GM23338 (cell line): ENCODE results near the gene CENPB. TPM values are rescaled to one million over a fixed set of nuclear protein-coding genes. Genes with fewer than 3 reads are reported as not detected.

ENCODE experiments used
- ATAC-seq: fragments of 200-7000 bp; cut with Tn5 transposase; 3 replicates; pipeline ENCODE4 v1.9.1; 2020
- DNase-seq: peaks from one replicate; pipeline ENCODE4 v3.0.0-alpha.2; 2015; ENCODE audit warnings: low spot score
- H2AFZ ChIP-seq: fragments of 200-600 bp; sonication (generic); 2 replicates; pipeline ENCODE4 v1.8.0; 2016; ENCODE audit warnings: antibody characterized with exemption, mild to moderate bottlenecking, moderate library complexity
- H3F3A ChIP-seq: fragments of 200-600 bp; sonication (generic); replicated peaks from 2 replicates; pipeline ENCODE4 v1.8.0; 2017; ENCODE audit warnings: antibody characterized with exemption, mixed run types, low read depth
- H3K27ac ChIP-seq: fragments of 200-600 bp; sonication (generic); 2 replicates; pipeline ENCODE4 v1.6.1; 2016; ENCODE audit warnings: low read depth
- H3K27me3 ChIP-seq: fragments of 200-600 bp; sonication (generic); 2 replicates; pipeline ENCODE4 v1.8.0; 2016; ENCODE audit warnings: mild to moderate bottlenecking, mixed run types, moderate library complexity; ENCODE audit not compliant: insufficient read depth
- H3K36me3 ChIP-seq: fragments of 200-600 bp; sonication (generic); 2 replicates; pipeline ENCODE4 v1.8.0; 2016; ENCODE audit warnings: mild to moderate bottlenecking; ENCODE audit not compliant: insufficient read depth
- H3K4me1 ChIP-seq: fragments of 200-600 bp; sonication (generic); 2 replicates; pipeline ENCODE4 v1.8.0; 2016; ENCODE audit warnings: mild to moderate bottlenecking, moderate library complexity; ENCODE audit not compliant: insufficient read depth
- H3K4me2 ChIP-seq: fragments of 200-600 bp; sonication (generic); 2 replicates; pipeline ENCODE4 v1.7.1; 2017; ENCODE audit warnings: mixed run types
- H3K4me3 ChIP-seq: fragments of 200-600 bp; sonication (generic); 2 replicates; pipeline ENCODE4 v1.6.1; 2016; ENCODE audit warnings: mixed run types
- H3K79me2 ChIP-seq: fragments of 200-600 bp; sonication (generic); replicated peaks from 2 replicates; pipeline ENCODE4 v1.8.0; 2017; ENCODE audit warnings: mild to moderate bottlenecking; ENCODE audit not compliant: insufficient read depth
- H3K9me2 ChIP-seq: fragments of 200-600 bp; sonication (generic); 2 replicates; pipeline ENCODE4 v1.8.0; 2017; ENCODE audit not compliant: insufficient read depth
- H4K20me1 ChIP-seq: fragments of 200-600 bp; sonication (generic); replicated peaks from 2 replicates; pipeline ENCODE4 v1.8.0; 2017; ENCODE audit warnings: mild to moderate bottlenecking; ENCODE audit not compliant: insufficient read depth
- H3K27ac Mint-ChIP-seq: 2 replicates; pipeline ENCODE4 v1.8.0; 2020; ENCODE audit warnings: inconsistent platforms, mild to moderate bottlenecking, moderate library complexity, mixed read lengths
- H3K27me3 Mint-ChIP-seq: 3 replicates; pipeline ENCODE4 v1.8.0; 2022; ENCODE audit warnings: low read depth, mild to moderate bottlenecking, moderate library complexity, mixed read lengths, inconsistent platforms; ENCODE audit not compliant: insufficient read depth, poor library complexity
- H3K36me3 Mint-ChIP-seq: 3 replicates; pipeline ENCODE4 v1.8.0; 2021; ENCODE audit warnings: low read depth, mild to moderate bottlenecking, inconsistent platforms, moderate library complexity, mixed read lengths
- H3K4me1 Mint-ChIP-seq: 3 replicates; pipeline ENCODE4 v1.8.0; 2020; ENCODE audit warnings: mild to moderate bottlenecking, inconsistent platforms, mixed read lengths
- H3K4me3 Mint-ChIP-seq: 3 replicates; pipeline ENCODE4 v1.8.0; 2021; ENCODE audit warnings: moderate library complexity, mild to moderate bottlenecking, inconsistent platforms, mixed read lengths
- H3K9me3 Mint-ChIP-seq: 3 replicates; pipeline ENCODE4 v1.8.0; 2020; ENCODE audit warnings: moderate library complexity, mild to moderate bottlenecking, inconsistent platforms, mixed read lengths
- CREB1 ChIP-seq: fragments of 250-450 bp; sonication (Bioruptor Pico); IDR thresholded peaks from 2 replicates; pipeline ENCODE4 v1.5.0; 2020; ENCODE audit warnings: low read depth, mild to moderate bottlenecking, moderate library complexity
- CTCF ChIP-seq, 2 experiments: fragments of 200-600 bp in 1 of 2; sonication (generic) in 1 of 2; conservative IDR thresholded peaks; 2 replicates each; pipeline versions ENCODE4 v1.5.1 to v1.6.1; 2016 to 2017; ENCODE audit warnings: antibody characterized with exemption in 2 of 2, low read depth in 2 of 2, mild to moderate bottlenecking in 2 of 2, moderate library complexity in 1 of 2
- ETS1 ChIP-seq: IDR thresholded peaks from 2 replicates; pipeline ENCODE4 v1.6.1; 2016; ENCODE audit warnings: antibody characterized with exemption
- EZH2 ChIP-seq: fragments of 200-600 bp; sonication (generic); IDR thresholded peaks from one replicate; pipeline ENCODE4 v1.8.0; 2017; ENCODE audit warnings: antibody characterized with exemption, mild to moderate bottlenecking, low read depth; ENCODE audit not compliant: unreplicated experiment
- EZH2phosphoT487 ChIP-seq: fragments of 200-600 bp; sonication (generic); IDR thresholded peaks from one replicate; pipeline ENCODE4 v1.8.1; 2018; ENCODE audit warnings: antibody characterized with exemption; ENCODE audit not compliant: unreplicated experiment
- JUNB ChIP-seq: IDR thresholded peaks from one replicate; pipeline ENCODE4 v1.6.1; 2016; ENCODE audit warnings: antibody characterized with exemption; ENCODE audit not compliant: unreplicated experiment
- NANOG ChIP-seq: IDR thresholded peaks from 2 replicates; pipeline ENCODE4 v1.6.1; 2016; ENCODE audit warnings: antibody characterized with exemption, borderline replicate concordance
- POLR2AphosphoS5 ChIP-seq: IDR thresholded peaks from 2 replicates; pipeline ENCODE4 v1.6.1; 2016; ENCODE audit warnings: antibody characterized with exemption, low read depth
- STAT1 ChIP-seq: IDR thresholded peaks from one replicate; pipeline ENCODE4 v1.6.1; 2016; ENCODE audit warnings: antibody characterized with exemption; ENCODE audit not compliant: unreplicated experiment
- ZNF114 ChIP-seq: fragments of 250-450 bp; sonication (Bioruptor Pico); IDR thresholded peaks from 2 replicates; pipeline ENCODE4 v1.5.0; 2020; ENCODE audit warnings: mild to moderate bottlenecking, moderate library complexity
- ZNF331 ChIP-seq: fragments of 250-450 bp; sonication (Bioruptor Pico); IDR thresholded peaks from 2 replicates; pipeline ENCODE4 v1.5.0; 2020; ENCODE audit warnings: low read depth, mild to moderate bottlenecking, moderate library complexity
- polyA plus RNA-seq: library from polyadenylated mRNA; unstranded; fragments of >200 nt; fragmentation: Nextera tagmentation; extraction: Ambion mirVana; gene quantifications from 2 replicates; pipeline ENCODE4 v1.2.1, GENCODE V29; 2016
- total RNA-seq: library from RNA; depleted of rRNA; stranded (reverse); fragments of >200 nt; shearing (Covaris generic); gene quantifications from 2 replicates; pipeline ENCODE4 v1.2.3, GENCODE V29; 2014
- TF ChIP-seq, protein P1 (sequence below): fragments of 250-450 bp; sonication (Bioruptor Pico); IDR thresholded peaks from 2 replicates; pipeline ENCODE4 v1.5.0; 2020; ENCODE audit warnings: mild to moderate bottlenecking, moderate library complexity

The CENPB gene
- total and polyA plus RNA-seq, 2 experiments from 2014 or later = 10.8 to 52.1 TPM

DNA sequence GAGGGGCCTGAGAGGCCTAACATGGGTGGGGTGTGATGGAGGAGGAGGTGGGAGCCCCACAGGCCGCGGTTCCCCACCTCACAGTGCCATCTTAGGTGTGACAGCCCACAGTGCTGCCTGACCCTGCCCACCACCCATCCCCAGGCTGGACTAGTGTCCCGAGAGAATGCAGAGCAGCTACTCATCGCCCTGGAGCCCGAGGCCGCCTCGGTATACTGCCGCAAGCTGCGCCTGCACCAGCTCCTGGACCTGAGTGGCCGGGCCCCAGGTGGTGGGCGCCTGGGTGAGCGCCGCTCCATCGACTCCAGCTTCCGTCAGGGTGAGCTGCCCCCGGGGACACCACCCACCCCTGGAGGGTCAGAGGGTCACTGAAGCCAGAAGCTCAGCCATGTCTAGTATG lies 38.5 kb downstream of the CENPB start:
- Histone ChIP-seq H2AFZ (no peak overlapping the region), H3K4me2 (no peak overlapping the region), H3K4me3 (no peak overlapping the region), H3K4me1 (peaks cover 17% of the 10 kb centered on the region; the same call in 1 of the 2 replicates), H3F3A (peaks cover 14% of the 10 kb centered on the region), H3K27ac (no peak overlapping the region), H3K27me3 (peaks cover 28% of the 10 kb centered on the region), H3K9me2 (no peaks in the 10 kb centered on the region), H3K79me2 (no peaks in the 10 kb centered on the region), H3K36me3 (no peaks in the 10 kb centered on the region), H4K20me1 (peaks cover 11% of the 10 kb centered on the region; the same call in 1 of the 2 replicates)
- Mint-ChIP-seq H3K27me3 (peaks cover 34% of the 10 kb centered on the region), H3K4me3 (no peak overlapping the region), H3K36me3 (no peaks in the 10 kb centered on the region; the same call in 2 of the 3 replicates), H3K9me3 (peaks cover 4% of the 10 kb centered on the region; the same call in 1 of the 3 replicates), H3K27ac (no peak overlapping the region), H3K4me1 (peaks cover 26% of the 10 kb centered on the region)
- no peak for ATAC-seq
- no peak for DNase-seq
- no peak for TF ChIP-seq CREB1 (CRISPR knock-in tag)
- TF ChIP-seq EZH2phosphoT487 = no peak
- TF ChIP-seq JUNB = no peak
- TF ChIP-seq EZH2 = no peak

DNA sequence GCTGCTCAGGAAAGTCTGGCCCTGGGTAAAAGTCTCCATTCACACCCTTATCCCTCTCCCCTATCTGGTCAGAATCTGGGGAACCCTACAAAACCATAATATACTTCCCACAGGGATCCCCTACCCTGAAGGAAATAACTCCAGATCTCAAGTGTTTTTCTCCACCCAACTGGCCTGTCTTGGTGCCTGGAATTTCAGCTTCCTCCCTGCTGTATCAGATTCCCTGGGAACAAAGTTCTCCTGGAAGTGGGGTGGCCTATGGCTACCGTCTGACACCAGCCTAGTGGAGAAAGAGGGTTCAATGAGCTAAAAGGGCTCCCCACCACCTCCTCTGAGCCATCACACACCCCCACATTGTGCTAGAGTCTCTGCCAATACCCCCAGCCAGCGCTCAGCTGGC lies 39.1 kb downstream of the CENPB start:
- Histone ChIP-seq H4K20me1 (peaks cover 6% of the 10 kb centered on the region; the same call in 1 of the 2 replicates), H2AFZ (no peak overlapping the region), H3K4me3 (no peak overlapping the region), H3K79me2 (no peaks in the 10 kb centered on the region), H3F3A (peaks cover 9% of the 10 kb centered on the region), H3K27ac (no peak overlapping the region), H3K4me2 (no peak overlapping the region), H3K4me1 (peaks cover 12% of the 10 kb centered on the region; the same call in 1 of the 2 replicates), H3K36me3 (no peaks in the 10 kb centered on the region), H3K27me3 (peaks cover 28% of the 10 kb centered on the region), H3K9me2 (no peaks in the 10 kb centered on the region)
- no peaks in the 10 kb centered on the region; the same call in 2 of the 3 replicates for H3K36me3 Mint-ChIP-seq
- H3K27me3 Mint-ChIP-seq = peaks cover 31% of the 10 kb centered on the region
- no peak overlapping the region for H3K27ac Mint-ChIP-seq
- no peak for ATAC-seq
- H3K4me1 Mint-ChIP-seq = peaks cover 24% of the 10 kb centered on the region
- H3K4me3 Mint-ChIP-seq = no peak overlapping the region
- peaks cover 4% of the 10 kb centered on the region; the same call in 1 of the 3 replicates for H3K9me3 Mint-ChIP-seq
- no peak for DNase-seq
- no peak for TF ChIP-seq NANOG
- no peak for TF ChIP-seq ETS1
- TF ChIP-seq JUNB = no peak
- TF ChIP-seq POLR2AphosphoS5 = no peak
- no peak for TF ChIP-seq EZH2
- no peak for TF ChIP-seq ZNF331
- TF ChIP-seq STAT1 = no peak
- TF ChIP-seq, protein P1, sequence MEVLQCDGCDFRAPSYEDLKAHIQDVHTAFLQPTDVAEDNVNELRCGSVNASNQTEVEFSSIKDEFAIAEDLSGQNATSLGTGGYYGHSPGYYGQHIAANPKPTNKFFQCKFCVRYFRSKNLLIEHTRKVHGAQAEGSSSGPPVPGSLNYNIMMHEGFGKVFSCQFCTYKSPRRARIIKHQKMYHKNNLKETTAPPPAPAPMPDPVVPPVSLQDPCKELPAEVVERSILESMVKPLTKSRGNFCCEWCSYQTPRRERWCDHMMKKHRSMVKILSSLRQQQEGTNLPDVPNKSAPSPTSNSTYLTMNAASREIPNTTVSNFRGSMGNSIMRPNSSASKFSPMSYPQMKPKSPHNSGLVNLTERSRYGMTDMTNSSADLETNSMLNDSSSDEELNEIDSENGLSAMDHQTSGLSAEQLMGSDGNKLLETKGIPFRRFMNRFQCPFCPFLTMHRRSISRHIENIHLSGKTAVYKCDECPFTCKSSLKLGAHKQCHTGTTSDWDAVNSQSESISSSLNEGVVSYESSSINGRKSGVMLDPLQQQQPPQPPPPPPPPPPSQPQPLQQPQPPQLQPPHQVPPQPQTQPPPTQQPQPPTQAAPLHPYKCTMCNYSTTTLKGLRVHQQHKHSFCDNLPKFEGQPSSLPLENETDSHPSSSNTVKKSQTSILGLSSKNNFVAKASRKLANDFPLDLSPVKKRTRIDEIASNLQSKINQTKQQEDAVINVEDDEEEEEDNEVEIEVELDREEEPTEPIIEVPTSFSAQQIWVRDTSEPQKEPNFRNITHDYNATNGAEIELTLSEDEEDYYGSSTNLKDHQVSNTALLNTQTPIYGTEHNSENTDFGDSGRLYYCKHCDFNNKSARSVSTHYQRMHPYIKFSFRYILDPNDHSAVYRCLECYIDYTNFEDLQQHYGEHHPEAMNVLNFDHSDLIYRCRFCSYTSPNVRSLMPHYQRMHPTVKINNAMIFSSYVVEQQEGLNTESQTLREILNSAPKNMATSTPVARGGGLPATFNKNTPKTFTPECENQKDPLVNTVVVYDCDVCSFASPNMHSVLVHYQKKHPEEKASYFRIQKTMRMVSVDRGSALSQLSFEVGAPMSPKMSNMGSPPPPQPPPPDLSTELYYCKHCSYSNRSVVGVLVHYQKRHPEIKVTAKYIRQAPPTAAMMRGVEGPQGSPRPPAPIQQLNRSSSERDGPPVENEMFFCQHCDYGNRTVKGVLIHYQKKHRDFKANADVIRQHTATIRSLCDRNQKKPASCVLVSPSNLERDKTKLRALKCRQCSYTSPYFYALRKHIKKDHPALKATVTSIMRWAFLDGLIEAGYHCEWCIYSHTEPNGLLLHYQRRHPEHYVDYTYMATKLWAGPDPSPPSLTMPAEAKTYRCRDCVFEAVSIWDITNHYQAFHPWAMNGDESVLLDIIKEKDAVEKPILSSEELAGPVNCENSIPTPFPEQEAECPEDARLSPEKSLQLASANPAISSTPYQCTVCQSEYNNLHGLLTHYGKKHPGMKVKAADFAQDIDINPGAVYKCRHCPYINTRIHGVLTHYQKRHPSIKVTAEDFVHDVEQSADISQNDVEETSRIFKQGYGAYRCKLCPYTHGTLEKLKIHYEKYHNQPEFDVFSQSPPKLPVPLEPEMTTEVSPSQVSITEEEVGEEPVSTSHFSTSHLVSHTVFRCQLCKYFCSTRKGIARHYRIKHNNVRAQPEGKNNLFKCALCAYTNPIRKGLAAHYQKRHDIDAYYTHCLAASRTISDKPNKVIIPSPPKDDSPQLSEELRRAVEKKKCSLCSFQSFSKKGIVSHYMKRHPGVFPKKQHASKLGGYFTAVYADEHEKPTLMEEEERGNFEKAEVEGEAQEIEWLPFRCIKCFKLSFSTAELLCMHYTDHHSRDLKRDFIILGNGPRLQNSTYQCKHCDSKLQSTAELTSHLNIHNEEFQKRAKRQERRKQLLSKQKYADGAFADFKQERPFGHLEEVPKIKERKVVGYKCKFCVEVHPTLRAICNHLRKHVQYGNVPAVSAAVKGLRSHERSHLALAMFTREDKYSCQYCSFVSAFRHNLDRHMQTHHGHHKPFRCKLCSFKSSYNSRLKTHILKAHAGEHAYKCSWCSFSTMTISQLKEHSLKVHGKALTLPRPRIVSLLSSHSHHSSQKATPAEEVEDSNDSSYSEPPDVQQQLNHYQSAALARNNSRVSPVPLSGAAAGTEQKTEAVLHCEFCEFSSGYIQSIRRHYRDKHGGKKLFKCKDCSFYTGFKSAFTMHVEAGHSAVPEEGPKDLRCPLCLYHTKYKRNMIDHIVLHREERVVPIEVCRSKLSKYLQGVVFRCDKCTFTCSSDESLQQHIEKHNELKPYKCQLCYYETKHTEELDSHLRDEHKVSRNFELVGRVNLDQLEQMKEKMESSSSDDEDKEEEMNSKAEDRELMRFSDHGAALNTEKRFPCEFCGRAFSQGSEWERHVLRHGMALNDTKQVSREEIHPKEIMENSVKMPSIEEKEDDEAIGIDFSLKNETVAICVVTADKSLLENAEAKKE (CRISPR knock-in tag) = no peak
- no peak for TF ChIP-seq ZNF114 (CRISPR knock-in tag)
- TF ChIP-seq CTCF (conservative IDR thresholded peaks at IDR 0.05; ENCODE audit: low read depth in 2 of 2) = no peak
